ENCODE measurements around the gene TNNC1.

The TNNC1 gene

DNA sequence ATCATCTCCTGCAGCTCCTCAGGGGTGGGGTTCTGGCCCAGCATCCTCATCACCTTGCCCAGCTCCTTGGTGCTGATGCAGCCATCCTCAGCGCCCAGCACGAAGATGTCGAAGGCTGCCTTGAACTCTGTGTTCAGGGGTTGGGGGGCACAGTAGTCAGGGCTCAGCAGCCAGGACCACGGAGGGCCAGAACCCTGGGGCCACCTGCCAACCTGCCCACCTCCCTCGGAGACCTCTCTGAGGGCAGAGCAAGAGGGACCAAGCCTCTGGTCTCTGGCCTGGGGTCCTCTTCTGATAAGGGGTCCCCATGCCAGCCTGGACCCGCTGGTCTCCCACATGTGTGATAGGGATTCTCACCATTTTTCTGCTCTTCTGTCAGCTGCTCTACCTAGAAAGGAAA is 1.7 kb downstream of the TNNC1 start:
- Histone ChIP-seq H3K27ac (ENCODE audit: low read depth, low read length) (no peak overlapping the region), H3K4me3 (ENCODE audit: low read depth in 1 of 5, low read length in 5 of 5) (no peak overlapping the region), H3K36me3 (ENCODE audit: control insufficient read depth in 5 of 5, insufficient read depth in 5 of 5, low read length in 5 of 5) (peaks cover 0 to under 1% (median 0%) of the 10 kb centered on the region in 5 donors), H3K4me1 (ENCODE audit: control insufficient read depth in 5 of 5, insufficient read depth in 5 of 5, low read length in 5 of 5) (peaks cover 3 to 28% (median 24%) of the 10 kb centered on the region in 5 donors), H3K9ac (ENCODE audit: low read length in 5 of 5) (no peak overlapping the region), H3K27me3 (ENCODE audit: control insufficient read depth in 5 of 5, insufficient read depth in 4 of 5, low read length in 5 of 5) (no peaks in the 10 kb centered on the region), H3K9me3 (ENCODE audit: control insufficient read depth in 5 of 5, low read length in 5 of 5) (no peaks in the 10 kb centered on the region)

DNA sequence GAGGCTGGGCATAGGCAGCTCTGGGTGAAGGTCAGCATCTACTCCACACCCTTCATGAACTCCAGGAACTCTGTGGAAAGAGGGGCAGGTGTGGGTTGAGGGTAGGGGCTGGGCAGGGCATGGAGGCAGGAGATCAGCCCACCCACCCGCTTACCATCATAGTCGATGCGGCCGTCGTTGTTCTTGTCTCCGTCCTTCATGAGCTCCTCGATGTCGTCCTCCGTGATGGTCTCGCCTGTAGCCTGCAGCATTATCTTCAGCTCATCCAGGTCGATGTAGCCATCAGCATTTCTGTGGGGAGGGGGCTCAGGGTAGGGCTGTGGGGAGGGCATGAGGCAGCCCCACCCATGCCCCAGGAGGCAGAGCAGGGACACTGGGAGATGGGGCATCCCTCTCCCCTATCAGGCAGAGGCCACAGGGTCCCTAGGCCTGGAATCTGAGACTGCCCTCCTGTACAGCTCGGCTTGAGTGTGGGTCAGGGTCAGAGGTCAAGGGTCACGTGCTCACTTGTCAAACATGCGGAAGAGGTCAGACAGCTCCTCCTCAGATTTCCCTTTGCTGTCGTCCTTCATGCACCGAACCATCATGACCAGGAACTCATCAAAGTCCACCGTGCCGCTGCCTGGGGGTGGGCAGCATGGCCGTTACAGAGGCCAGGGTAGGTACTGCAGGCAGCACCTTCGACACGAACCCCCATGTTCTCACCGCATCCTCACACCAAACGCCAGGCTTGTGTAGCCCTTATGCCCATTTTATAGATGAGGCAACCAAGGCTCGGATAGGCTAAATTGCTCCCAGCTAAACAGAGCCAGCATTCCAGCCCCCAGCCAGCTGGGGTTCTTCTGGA is 2.4 kb downstream of the TNNC1 start:
- H3K27ac ChIP-seq (ENCODE audit: low read depth, low read length) = no peak overlapping the region
- H3K4me1 ChIP-seq (ENCODE audit: control insufficient read depth in 5 of 5, insufficient read depth in 5 of 5, low read length in 5 of 5) = peaks cover 3 to 26% (median 23%) of the 10 kb centered on the region in 5 donors
- H3K9me3 ChIP-seq (ENCODE audit: control insufficient read depth in 5 of 5, low read length in 5 of 5) = no peaks in the 10 kb centered on the region
- H3K27me3 ChIP-seq (ENCODE audit: control insufficient read depth in 5 of 5, insufficient read depth in 4 of 5, low read length in 5 of 5) = no peaks in the 10 kb centered on the region
- no peaks in the 10 kb centered on the region for H3K36me3 ChIP-seq (ENCODE audit: control insufficient read depth in 5 of 5, insufficient read depth in 5 of 5, low read length in 5 of 5)
- no peak overlapping the region for H3K9ac ChIP-seq (ENCODE audit: low read length in 5 of 5)
- H3K4me3 ChIP-seq (ENCODE audit: low read depth in 1 of 5, low read length in 5 of 5) = no peak overlapping the region

DNA sequence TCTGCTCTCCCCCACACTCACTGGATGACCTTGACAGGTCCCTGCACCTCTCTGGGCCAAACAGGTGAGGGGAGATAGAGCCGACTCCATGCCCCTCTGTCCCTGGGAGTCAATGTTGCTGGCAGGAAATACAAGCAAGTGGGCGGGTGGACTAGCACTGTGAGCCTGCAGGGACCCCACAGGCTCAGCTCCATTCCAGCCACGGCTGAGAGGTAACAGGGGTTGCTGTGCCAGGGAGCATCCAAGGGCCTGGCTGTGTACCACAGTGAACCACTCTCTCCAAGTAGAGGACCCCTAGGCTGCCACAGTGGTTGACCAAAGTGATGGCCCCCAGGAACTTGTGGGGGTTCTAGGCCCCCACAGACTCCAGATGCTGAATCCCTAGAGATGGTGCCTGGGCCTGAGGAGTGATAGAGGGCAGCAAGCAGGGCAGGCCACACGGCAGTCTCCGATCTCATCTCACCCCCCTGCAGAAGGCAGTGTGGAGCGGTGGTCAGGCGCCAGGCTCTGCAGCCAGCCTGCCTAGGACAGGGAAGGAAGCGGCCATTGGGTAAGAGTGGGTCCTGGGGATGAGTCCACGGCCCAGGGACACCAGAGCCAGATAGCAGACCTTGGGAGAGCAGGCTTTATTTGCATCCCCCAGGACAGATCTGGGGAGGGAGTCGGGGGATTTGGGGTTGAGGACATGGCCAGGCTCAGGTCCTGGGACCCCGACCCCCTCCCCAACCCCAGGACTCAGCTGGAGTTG is 3.2 kb downstream of the TNNC1 start:
- no peaks in the 10 kb centered on the region for H3K36me3 ChIP-seq (ENCODE audit: control insufficient read depth in 5 of 5, insufficient read depth in 5 of 5, low read length in 5 of 5)
- H3K9ac ChIP-seq (ENCODE audit: low read length in 5 of 5) = no peak overlapping the region
- H3K27ac ChIP-seq (ENCODE audit: low read depth, low read length) = no peak overlapping the region

DNA sequence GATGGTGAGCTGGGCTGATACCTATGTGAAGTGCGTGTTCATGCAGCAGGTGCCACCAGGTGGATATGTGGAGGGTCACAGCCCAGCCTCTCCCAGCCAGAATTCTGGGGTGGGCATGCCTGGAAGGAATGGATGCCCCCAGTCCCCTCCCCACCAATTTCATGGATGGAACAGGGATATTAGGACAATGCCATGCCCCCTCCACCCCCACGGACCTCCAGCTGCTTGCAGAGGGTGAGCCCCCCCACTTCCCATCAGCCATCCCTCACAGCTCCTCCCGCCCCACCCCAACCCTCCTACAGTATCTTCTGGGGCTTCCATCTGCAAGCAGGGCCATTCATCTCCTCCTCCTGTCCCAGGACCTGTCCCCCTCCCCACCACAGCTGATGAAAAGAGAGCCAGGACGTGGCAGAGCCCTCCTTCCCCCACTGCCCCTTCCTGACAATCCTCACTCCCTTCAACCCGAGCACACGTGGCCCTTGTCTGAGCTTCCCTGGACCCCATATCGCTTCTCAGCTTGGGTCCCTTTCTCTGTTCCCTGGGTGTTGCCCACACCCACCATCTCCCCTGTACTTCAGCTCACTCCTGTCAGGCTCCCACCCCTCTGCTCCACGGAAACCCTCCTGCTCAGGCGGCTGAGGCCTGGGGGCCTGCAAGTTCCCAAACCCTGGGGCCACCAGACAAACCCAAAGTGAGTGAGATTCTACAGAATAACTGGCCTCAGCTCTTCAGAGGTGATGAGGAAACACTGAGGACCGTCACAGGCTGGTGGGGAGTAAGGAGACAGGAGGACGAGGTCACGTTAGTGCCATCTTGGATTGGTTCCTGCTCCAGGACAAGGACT is 6.1 kb downstream of the TNNC1 start:
- Histone ChIP-seq H3K9me3 (ENCODE audit: control insufficient read depth in 5 of 5, low read length in 5 of 5) (no peaks in the 10 kb centered on the region), H3K27me3 (ENCODE audit: control insufficient read depth in 5 of 5, insufficient read depth in 4 of 5, low read length in 5 of 5) (no peaks in the 10 kb centered on the region), H3K4me1 (ENCODE audit: control insufficient read depth in 5 of 5, insufficient read depth in 5 of 5, low read length in 5 of 5) (peaks cover 5 to 40% (median 38%) of the 10 kb centered on the region in 5 donors), H3K36me3 (ENCODE audit: control insufficient read depth in 5 of 5, insufficient read depth in 5 of 5, low read length in 5 of 5) (peaks cover 0 to under 1% (median 0%) of the 10 kb centered on the region in 5 donors), H3K27ac (ENCODE audit: low read depth, low read length) (no peak overlapping the region), H3K9ac (ENCODE audit: low read length in 5 of 5) (no peak overlapping the region), H3K4me3 (ENCODE audit: low read depth in 1 of 5, low read length in 5 of 5) (no peak overlapping the region)

More for the DNA sequence above, 3.2 kb downstream of the TNNC1 start:
- Histone ChIP-seq H3K4me3 (ENCODE audit: low read depth in 1 of 5, low read length in 5 of 5) (no peak overlapping the region), H3K27me3 (ENCODE audit: control insufficient read depth in 5 of 5, insufficient read depth in 4 of 5, low read length in 5 of 5) (no peaks in the 10 kb centered on the region), H3K4me1 (ENCODE audit: control insufficient read depth in 5 of 5, insufficient read depth in 5 of 5, low read length in 5 of 5) (peaks cover 3 to 25% (median 20%) of the 10 kb centered on the region in 5 donors), H3K9me3 (ENCODE audit: control insufficient read depth in 5 of 5, low read length in 5 of 5) (no peaks in the 10 kb centered on the region)

DNA sequence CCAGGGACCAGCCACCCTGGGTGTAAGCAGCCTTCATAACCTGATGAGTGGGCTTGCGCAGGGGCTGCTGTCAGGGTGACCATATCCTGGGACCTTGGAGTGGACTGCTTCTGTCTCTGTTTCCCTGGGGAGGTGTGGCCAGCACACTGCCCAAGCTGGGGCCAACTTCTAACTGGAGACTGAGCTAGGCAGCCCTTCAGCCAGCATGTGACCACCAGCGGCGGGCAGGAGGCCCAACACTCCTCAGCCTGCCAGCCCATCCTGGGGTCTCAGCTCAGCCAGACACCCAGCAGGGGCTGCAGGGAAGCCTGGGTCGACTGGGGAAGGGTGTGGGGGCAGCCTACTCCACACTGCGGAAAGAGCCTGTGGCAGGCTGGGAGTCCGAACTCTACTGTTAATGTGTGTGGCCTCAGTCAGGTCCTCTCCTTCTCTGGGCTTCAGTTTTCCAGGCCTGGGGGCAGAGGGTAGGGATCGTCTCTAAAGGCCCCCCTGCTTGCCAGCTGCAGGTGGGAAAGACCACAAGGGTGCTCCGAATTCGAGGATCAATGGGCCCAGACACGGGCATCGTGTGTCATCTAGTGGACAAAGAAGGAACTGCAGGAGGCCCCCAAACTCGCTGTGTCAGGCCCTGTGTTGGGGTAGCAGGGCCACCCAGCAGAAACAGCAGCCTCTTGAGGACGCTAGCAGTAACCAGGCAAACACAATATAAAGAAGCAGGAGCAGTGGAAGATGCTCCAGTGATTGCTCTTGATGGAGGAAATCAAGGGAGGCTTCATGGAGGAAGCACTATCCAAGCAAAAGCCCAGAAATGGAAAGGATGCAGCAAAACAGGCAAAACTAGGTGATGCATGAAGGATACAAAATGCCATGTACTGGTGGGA is 7.0 kb downstream of the TNNC1 start:
- H3K36me3 ChIP-seq (ENCODE audit: control insufficient read depth in 5 of 5, insufficient read depth in 5 of 5, low read length in 5 of 5) = peaks cover 0 to 10% (median 2%) of the 10 kb centered on the region in 5 donors
- H3K27ac ChIP-seq (ENCODE audit: low read depth, low read length) = no peak overlapping the region
- no peak overlapping the region for H3K4me3 ChIP-seq (ENCODE audit: low read depth in 1 of 5, low read length in 5 of 5)
- peak overlapping the region in 1 of 5 donors; percentile 41 for H3K9ac ChIP-seq (ENCODE audit: low read length in 5 of 5)
- peaks cover 9 to 48% (median 47%) of the 10 kb centered on the region in 5 donors for H3K4me1 ChIP-seq (ENCODE audit: control insufficient read depth in 5 of 5, insufficient read depth in 5 of 5, low read length in 5 of 5)
- no peaks in the 10 kb centered on the region for H3K9me3 ChIP-seq (ENCODE audit: control insufficient read depth in 5 of 5, low read length in 5 of 5)
- no peaks in the 10 kb centered on the region for H3K27me3 ChIP-seq (ENCODE audit: control insufficient read depth in 5 of 5, insufficient read depth in 4 of 5, low read length in 5 of 5)

DNA sequence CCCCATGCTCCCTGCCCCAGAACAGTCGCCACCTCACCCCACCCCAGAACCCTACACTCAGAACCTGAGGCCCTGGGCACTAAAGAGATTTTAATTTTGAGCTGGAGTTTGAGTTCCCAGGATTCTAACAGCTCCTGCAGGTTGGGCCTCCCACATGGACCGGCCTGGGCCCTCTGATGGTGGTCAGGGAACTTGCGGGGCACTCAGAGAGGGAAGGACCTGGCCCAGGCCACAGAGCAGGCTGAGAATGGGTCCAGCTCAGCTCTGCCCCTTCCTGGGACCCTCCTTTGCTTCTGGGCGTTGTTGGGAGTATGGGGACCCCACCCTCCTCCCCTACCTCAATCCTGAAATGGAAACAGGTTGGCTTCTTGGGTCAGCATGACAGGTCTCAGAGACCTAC is 7.8 kb downstream of the TNNC1 start:
- Histone ChIP-seq H3K27me3 (ENCODE audit: control insufficient read depth in 5 of 5, insufficient read depth in 4 of 5, low read length in 5 of 5) (no peaks in the 10 kb centered on the region), H3K4me3 (ENCODE audit: low read depth in 1 of 5, low read length in 5 of 5) (no peak overlapping the region), H3K9ac (ENCODE audit: low read length in 5 of 5) (peak overlapping the region in 2 of 5 donors; percentile 11 to 41), H3K36me3 (ENCODE audit: control insufficient read depth in 5 of 5, insufficient read depth in 5 of 5, low read length in 5 of 5) (peaks cover 0 to 18% (median 10%) of the 10 kb centered on the region in 5 donors), H3K9me3 (ENCODE audit: control insufficient read depth in 5 of 5, low read length in 5 of 5) (no peaks in the 10 kb centered on the region), H3K4me1 (ENCODE audit: control insufficient read depth in 5 of 5, insufficient read depth in 5 of 5, low read length in 5 of 5) (peaks cover 9 to 57% (median 53%) of the 10 kb centered on the region in 5 donors), H3K27ac (ENCODE audit: low read depth, low read length) (no peak overlapping the region)

DNA sequence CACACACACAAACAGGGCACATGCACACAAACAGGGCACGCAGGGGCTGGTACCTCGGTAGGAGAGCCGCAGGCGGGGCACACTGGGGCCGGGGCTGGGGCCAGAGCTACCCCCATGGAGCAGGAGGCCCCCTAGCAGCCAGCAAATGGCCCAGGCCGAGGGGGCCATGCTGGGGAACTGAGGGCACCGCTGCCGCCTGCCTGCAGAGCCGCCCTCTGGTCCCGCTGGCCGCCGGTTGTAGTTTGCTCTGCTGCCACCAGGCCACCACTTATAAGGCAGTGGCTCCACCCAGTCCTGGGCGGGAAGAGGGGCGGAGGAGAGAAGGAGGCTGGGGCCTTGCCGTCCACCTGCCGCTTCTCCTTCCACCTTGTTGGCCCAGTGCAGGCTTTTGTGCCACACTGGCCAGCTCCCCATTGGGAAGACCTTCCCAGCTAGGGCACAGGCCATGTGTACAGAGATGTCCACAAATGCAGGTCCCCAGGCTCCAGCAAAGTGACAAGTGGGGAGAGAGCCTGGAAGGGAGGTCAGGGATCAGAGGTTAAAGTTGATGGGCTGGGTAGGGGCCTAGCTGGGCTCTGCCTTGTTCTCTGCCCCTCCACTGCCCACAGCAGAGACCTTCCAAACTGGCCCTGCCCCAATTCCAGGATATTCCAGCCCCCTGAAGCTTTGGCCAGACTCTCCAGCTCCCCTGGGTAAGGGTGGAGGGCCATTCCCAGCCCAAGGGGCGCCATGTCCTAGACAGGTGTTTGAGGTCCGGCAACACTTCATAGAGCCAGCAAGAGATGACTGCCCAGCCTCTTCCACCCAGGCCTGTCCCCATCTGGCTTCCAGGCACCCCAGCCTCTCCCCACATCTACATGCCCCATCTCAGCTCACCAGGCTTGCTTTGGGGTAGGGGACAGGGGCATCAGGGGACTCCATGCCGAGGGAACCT is 8.7 kb downstream of the TNNC1 start, which contains the start of gene SEMA3G:
TSS of gene SEMA3G (minus strand) at position 244 of the 934 bp plus-strand sequence. CDS start at position 168, 76 bp downstream.
- Histone ChIP-seq H3K36me3 (ENCODE audit: control insufficient read depth in 5 of 5, insufficient read depth in 5 of 5, low read length in 5 of 5) (peaks cover 0 to 27% (median 19%) of the 10 kb centered on the region in 5 donors), H3K4me3 (ENCODE audit: low read depth in 1 of 5, low read length in 5 of 5) (peak within 1 kb of the TSS; percentile 76 to 91 (median 84)), H3K9ac (ENCODE audit: low read length in 5 of 5) (peak within 1 kb of the TSS; percentile 32 to 90 (median 71)), H3K4me1 (ENCODE audit: control insufficient read depth in 5 of 5, insufficient read depth in 5 of 5, low read length in 5 of 5) (peaks cover 11 to 66% (median 62%) of the 10 kb centered on the region in 5 donors), H3K27me3 (ENCODE audit: control insufficient read depth in 5 of 5, insufficient read depth in 4 of 5, low read length in 5 of 5) (no peaks in the 10 kb centered on the region), H3K9me3 (ENCODE audit: control insufficient read depth in 5 of 5, low read length in 5 of 5) (no peaks in the 10 kb centered on the region), H3K27ac (ENCODE audit: low read depth, low read length) (peak within 1 kb of the TSS; percentile 42)

DNA sequence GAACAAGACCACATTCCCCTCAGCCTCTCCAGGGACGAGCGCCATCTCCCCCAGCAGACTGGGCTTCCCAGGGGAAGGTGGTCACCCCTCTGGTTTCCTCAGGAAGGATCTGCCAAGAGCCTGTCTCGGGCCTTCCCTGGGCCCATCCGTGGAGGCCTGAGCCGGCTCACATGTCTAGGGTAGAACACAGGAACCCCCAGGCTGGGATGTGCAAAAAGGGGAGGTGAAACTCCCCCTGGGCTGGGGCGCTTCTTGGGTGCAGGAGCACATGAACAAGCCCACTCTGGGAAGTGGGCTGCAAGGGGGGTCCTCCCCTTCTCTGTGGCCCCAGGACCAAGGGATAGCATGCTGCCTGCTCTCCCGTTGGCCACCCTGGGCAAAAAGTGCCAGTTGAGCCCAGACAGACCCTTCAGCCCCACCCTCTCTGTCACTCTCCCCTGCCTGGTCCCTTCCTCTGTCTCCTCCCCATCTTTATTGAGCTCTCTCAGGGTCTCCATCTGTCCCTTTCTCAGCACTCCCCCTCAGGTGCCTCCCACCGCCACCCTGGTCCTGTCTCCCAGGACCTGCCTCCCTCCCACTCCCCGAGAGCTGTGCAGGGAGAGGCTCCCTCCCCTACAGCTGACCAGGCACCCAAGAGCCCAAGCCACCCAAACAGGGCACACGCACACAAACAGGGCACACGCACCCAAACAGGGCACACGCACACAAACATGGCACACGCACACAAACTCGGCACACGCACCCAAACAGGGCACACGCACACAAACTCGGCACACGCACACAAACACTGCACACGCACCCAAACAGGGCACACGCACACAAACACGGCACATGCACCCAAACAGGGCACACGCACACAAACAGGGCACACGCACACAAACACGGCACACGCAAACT is 9.8 kb downstream of the TNNC1 start:
- peak overlapping the region; percentile 76 to 91 (median 84) for H3K4me3 ChIP-seq (ENCODE audit: low read depth in 1 of 5, low read length in 5 of 5)
- peaks cover 0 to 38% (median 30%) of the 10 kb centered on the region in 5 donors for H3K36me3 ChIP-seq (ENCODE audit: control insufficient read depth in 5 of 5, insufficient read depth in 5 of 5, low read length in 5 of 5)
- H3K27me3 ChIP-seq (ENCODE audit: control insufficient read depth in 5 of 5, insufficient read depth in 4 of 5, low read length in 5 of 5) = no peaks in the 10 kb centered on the region
- peaks cover 11 to 77% (median 73%) of the 10 kb centered on the region in 5 donors for H3K4me1 ChIP-seq (ENCODE audit: control insufficient read depth in 5 of 5, insufficient read depth in 5 of 5, low read length in 5 of 5)
- peak overlapping the region; percentile 32 to 90 (median 71) for H3K9ac ChIP-seq (ENCODE audit: low read length in 5 of 5)
- H3K27ac ChIP-seq (ENCODE audit: low read depth, low read length) = peak overlapping the region; percentile 42
- no peaks in the 10 kb centered on the region for H3K9me3 ChIP-seq (ENCODE audit: control insufficient read depth in 5 of 5, low read length in 5 of 5)
